ENCODE results near the gene MRPL54.

GRCh38 chr19:3752492-3752891 lies 10.0 kb upstream of the MRPL54 start:
- TF ChIP-seq POLR2AphosphoS5 (IDR thresholded peaks at IDR 0.05; ENCODE audit: low read depth) = no peak
- TF ChIP-seq, protein P1, sequence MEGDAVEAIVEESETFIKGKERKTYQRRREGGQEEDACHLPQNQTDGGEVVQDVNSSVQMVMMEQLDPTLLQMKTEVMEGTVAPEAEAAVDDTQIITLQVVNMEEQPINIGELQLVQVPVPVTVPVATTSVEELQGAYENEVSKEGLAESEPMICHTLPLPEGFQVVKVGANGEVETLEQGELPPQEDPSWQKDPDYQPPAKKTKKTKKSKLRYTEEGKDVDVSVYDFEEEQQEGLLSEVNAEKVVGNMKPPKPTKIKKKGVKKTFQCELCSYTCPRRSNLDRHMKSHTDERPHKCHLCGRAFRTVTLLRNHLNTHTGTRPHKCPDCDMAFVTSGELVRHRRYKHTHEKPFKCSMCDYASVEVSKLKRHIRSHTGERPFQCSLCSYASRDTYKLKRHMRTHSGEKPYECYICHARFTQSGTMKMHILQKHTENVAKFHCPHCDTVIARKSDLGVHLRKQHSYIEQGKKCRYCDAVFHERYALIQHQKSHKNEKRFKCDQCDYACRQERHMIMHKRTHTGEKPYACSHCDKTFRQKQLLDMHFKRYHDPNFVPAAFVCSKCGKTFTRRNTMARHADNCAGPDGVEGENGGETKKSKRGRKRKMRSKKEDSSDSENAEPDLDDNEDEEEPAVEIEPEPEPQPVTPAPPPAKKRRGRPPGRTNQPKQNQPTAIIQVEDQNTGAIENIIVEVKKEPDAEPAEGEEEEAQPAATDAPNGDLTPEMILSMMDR (IDR thresholded peaks at IDR 0.05; ENCODE audit: insufficient read depth, low read length) = no peak
- no peak for TF ChIP-seq GABPA (IDR thresholded peaks at IDR 0.05; ENCODE audit: low read depth)

Measured in HL-60 (cell line).